ENCODE data around the gene KRTAP9-4.
"Not testable (repeated sequence)": the region's sequence is repeated elsewhere in the genome, so short reads cannot be mapped to it uniquely, and the experiment has no call there.

The KRTAP9-4 gene

DNA sequence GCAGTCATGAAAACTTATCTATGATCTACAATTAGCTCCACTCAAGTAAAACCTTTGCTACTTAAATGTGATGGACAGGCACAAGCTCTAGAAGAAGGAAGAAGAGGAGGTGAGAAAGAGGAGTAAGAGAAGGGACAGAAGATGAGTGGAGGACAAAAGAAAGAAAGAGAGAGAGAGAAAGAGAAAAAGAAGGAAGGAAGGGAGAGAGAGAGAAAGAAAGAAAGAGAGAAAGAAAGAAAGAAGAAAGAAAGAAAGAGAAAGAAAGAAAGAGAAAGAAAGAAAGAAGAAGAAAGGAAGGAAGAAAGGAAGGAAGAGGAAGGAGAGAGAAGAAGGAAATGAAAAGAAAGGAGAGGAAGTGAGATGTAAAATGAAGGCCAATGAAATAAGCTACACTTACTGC lies 19.4 kb upstream of the KRTAP9-4 start:
- no peak for DNase-seq (ENCODE audit: low read depth)
- TF ChIP-seq, protein P1, sequence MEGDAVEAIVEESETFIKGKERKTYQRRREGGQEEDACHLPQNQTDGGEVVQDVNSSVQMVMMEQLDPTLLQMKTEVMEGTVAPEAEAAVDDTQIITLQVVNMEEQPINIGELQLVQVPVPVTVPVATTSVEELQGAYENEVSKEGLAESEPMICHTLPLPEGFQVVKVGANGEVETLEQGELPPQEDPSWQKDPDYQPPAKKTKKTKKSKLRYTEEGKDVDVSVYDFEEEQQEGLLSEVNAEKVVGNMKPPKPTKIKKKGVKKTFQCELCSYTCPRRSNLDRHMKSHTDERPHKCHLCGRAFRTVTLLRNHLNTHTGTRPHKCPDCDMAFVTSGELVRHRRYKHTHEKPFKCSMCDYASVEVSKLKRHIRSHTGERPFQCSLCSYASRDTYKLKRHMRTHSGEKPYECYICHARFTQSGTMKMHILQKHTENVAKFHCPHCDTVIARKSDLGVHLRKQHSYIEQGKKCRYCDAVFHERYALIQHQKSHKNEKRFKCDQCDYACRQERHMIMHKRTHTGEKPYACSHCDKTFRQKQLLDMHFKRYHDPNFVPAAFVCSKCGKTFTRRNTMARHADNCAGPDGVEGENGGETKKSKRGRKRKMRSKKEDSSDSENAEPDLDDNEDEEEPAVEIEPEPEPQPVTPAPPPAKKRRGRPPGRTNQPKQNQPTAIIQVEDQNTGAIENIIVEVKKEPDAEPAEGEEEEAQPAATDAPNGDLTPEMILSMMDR (IDR thresholded peaks at IDR 0.05; ENCODE audit: insufficient read depth, low read depth, low read length, missing control alignments), result no peak
- H3K4me3 ChIP-seq (ENCODE audit: low read depth, low read length), result no peak overlapping the region

DNA sequence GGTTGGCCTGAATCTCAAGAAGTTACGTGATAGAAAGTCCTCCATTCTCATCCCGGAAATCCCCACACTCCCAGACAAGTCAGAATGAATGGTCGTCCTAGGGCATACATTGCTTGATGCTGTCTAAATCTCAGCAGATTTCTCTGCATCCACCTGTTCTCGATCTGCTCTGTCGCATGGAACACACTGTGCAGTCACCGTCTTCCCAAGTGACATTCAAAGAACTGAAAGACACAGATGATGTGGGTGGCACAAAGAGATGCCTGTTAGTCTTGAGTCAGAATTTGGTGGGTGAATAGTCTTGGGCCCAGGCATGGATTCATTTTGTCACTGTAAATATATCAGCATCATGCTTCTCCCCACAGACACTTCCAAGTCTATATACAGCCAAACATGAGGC lies 17.8 kb upstream of the KRTAP9-4 start:
- TF ChIP-seq, protein P1 (IDR thresholded peaks at IDR 0.05; ENCODE audit: insufficient read depth, low read depth, low read length, missing control alignments), result no peak
- DNase-seq (ENCODE audit: low read depth), result no peak
- H3K4me3 ChIP-seq (ENCODE audit: low read depth, low read length), result no peak overlapping the region

DNA sequence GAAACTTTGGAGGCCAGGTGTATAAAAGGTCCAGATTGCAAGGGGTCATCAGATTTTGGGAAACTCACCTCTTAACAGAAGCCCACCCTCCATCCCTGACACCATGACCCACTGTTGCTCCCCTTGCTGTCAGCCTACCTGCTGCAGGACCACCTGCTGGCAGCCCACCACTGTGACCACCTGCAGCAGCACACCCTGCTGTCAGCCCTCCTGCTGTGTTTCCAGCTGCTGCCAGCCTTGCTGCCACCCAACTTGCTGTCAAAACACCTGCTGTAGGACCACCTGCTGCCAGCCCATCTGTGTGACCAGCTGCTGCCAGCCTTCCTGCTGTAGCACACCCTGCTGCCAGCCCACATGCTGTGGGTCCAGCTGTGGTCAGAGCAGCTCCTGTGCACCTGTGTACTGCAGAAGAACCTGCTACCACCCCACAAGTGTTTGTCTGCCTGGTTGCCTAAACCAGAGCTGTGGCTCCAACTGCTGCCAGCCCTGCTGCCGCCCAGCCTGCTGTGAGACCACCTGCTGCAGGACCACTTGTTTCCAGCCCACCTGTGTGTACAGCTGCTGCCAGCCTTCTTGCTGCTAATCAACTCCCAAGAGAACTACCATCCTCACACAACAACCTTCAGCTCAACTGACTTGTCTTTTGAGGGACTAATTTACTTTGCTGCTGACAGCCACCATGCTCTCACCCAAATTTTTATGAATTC lies 16.9 kb upstream of the KRTAP9-4 start, which contains the start of gene KRTAP9-3:
Gene KRTAP9-3 (plus strand): TSS at position 51 of the 707 bp plus-strand sequence. CDS start 53 bp downstream, at position 104.
- not testable (repeated sequence) for DNase-seq (ENCODE audit: low read depth); H3K4me3 ChIP-seq (ENCODE audit: low read depth, low read length)

DNA sequence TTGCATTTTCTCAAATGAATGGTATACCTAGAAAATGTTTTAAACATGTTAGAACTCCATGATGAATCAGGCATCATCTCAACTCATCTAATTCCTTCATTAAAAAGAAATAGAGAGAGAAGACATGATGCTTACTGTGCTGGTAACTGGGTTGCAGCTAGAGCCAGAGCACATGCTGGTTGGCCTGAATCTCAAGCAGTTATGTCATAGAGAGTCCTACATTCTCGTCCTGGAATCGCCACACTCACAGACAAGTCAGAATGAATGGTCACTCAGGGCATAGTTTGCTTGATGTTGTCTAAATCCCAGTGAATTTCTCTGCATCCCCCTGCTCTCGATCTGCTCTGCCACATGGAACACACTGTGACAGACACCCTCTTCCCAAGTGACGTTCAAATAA lies 12.4 kb upstream of the KRTAP9-4 start:
- not testable (repeated sequence) for H3K4me3 ChIP-seq (ENCODE audit: low read depth, low read length); DNase-seq (ENCODE audit: low read depth)

DNA sequence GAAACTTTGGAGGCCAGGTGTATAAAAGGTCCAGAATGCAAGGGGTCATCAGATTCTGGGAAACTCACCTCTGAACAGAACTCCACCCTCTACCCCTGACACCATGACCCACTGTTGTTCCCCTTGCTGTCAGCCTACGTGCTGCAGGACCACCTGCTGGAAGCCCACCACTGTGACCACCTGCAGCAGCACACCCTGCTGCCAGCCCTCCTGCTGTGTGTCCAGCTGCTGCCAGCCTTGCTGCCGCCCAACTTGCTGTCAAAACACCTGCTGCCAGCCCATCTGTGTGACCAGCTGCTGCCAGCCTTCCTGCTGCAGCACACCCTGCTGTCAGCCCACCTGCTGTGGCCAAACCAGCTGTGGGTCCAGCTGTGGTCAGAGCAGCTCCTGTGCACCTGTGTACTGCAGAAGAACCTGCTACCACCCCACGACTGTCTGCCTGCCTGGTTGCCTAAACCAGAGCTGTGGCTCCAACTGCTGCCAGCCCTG lies 11.5 kb upstream of the KRTAP9-4 start, which contains the start of gene KRTAP9-8:
Gene KRTAP9-8 (plus strand): TSS at position 51 of the 489 bp plus-strand sequence. CDS start 53 bp downstream, at position 104.
- not testable (repeated sequence) for DNase-seq (ENCODE audit: low read depth); H3K4me3 ChIP-seq (ENCODE audit: low read depth, low read length)

DNA sequence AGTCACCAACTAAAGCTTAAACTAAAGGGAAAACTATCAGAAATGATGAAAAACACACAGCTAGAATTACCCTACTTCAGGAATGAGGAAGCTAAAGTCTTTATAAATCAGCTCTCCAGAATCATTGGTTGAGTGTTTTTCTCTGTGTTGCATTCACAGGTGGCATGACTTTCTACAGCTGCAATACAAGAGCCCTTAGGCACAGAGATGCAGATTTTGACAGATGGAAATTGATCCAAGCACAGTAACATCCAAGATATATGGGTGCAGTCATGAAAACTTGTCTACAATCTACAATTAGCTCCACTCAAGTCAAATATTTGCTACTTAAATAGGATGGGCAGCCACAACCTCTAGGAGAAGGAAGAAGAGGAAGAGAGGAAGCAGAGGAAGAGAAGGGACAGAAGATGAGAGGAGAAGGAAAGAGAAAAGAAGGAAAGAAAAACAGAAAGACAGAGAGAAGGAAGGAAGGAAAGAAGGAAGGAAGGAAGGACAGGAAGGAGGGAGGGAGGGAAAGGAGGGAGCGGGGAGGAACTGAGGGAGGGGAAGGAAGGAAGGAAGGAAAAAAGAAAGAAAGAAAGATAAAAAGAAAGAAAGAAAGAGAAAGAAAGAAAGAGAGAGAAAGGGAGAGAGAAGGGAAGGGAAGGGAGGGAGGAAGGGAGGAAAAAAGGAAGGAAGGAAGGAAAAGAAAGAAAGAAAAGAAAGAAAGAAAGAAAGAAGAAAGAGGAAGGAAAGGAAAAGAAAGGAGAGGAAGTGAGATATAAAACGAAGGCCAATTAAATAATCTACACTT lies 2.3 kb upstream of the KRTAP9-4 start:
- DNase-seq (ENCODE audit: low read depth); H3K4me3 ChIP-seq (ENCODE audit: low read depth, low read length): not testable (repeated sequence)

DNA sequence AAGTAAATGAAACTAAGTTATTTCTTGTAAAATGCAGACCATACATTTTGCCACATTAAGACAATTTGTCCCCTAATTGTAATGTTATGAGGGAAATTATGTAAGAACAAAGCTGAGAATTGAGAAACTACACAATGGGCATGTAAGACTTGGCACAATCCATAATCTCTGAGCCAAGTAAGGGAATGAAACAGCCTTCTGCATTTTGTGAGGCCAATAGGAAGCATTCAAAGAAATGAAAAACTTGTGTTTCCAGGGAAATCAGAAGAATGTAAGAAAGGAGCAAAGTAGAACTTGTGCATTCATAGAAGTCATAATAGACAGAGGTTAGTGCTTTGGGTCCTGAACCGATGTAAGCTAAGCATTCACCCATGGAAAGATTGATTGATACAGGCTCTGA lies 1.8 kb downstream of the KRTAP9-4 start:
- TF ChIP-seq, protein P1 (IDR thresholded peaks at IDR 0.05; ENCODE audit: insufficient read depth, low read depth, low read length, missing control alignments), result no peak
- no peak for DNase-seq (ENCODE audit: low read depth)
- H3K4me3 ChIP-seq (ENCODE audit: low read depth, low read length), result no peak overlapping the region

DNA sequence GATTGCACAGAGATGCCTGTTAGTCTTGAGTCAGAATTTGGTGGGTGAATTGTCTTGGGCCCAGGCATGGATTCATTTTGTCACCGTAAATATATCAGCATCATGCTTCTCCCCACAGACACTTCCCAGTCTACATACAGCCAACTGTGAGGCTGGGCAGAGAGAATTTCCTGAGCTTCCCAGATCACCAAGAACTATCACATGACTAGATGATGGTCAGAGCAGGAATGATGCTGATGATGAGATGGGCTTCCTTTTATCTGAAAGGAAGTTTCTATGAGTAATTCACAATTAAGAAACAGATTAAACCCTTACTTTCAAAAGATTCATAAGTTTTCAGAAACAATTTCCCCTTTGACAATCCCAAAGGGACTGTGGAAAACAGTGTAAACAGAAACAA lies 5.4 kb downstream of the KRTAP9-4 start:
- TF ChIP-seq, protein P1 (IDR thresholded peaks at IDR 0.05; ENCODE audit: insufficient read depth, low read depth, low read length, missing control alignments), result no peak
- H3K4me3 ChIP-seq (ENCODE audit: low read depth, low read length), result no peak overlapping the region
- DNase-seq (ENCODE audit: low read depth), result no peak

DNA sequence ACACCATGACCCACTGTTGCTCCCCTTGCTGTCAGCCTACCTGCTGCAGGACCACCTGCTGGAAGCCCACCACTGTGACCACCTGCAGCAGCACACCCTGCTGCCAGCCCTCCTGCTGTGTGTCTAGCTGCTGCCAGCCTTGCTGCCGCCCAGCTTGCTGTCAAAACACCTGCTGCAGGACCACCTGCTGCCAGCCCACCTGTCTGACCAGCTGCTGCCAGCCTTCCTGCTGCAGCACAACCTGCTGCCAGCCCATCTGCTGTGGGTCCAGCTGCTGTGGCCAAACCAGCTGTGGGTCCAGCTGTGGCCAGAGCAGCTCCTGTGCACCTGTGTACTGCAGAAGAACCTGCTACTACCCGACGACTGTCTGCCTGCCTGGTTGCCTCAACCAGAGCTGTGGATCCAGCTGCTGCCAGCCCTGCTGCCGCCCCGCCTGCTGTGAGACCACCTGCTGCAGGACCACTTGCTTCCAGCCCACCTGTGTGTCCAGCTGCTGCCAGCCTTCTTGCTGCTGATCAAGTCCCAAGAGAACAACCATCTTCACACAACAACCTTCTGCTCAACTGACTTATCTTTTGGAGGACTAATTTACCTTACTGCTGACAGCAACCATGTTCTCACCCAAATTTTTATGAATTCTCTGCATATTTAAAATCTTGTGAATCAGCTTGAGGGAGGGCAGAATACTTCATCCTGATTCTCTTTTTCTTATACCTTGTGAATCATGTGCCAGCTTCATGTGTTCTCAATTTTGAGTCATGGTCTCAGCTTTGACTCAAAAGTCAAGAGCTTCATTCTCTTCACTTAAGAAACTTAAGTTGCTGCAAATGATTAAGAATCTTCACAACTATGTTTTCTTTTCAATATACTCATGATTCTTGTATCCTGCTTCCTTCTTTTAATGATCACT lies 6.1 kb downstream of the KRTAP9-4 start, which contains the start of gene KRTAP9-9:
Gene KRTAP9-9 (plus strand): TSS at position 4 of the 910 bp plus-strand sequence.
- not testable (repeated sequence) for H3K4me3 ChIP-seq (ENCODE audit: low read depth, low read length); DNase-seq (ENCODE audit: low read depth)
